HG03159 (cell line): ENCODE data around the gene LRFN4.

ENCODE experiments used
- ATAC-seq: cut with Tn5 transposase; IDR thresholded peaks from one replicate; pipeline ENCODE4 v1.9.1; 2021; ENCODE audit warnings: mild to moderate bottlenecking, moderate library complexity; ENCODE audit not compliant: unreplicated experiment

LRFN4 gene

DNA sequence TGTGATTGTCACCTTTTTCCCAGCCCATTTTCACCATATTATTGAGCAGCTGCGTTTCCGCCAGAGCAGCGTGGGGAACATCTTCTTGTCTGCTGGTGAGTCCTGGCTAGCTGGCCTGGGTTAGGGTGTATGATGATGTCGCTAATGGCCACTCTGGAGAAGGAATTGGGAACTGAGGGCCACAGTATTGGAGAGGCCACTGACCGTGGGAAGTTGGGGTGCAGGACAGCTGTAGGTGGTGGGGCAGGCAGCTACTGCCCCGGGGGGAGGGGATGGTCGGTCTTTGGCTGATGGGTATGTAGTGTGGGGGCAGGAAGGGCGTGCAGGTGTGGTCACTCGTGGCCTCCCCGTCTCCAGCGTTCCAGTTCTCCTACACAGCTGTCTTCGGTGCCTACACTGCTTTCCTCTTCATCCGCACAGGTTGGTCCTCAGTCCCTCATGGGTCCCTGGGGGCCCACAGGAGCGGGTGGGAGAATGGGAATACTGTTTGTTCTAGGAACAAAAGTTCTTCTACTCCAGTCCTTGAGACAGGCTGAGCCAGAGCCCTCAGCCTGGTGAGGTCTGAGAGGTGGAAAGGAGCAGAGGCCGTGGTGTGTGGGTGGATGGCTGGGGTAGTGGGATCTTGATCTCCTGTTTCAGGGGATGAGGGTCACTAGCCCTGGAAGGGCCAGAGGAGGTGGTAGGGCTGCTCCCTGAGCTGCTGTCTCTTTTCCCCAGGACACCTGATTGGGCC, 11.6 kb upstream of the LRFN4 start:
- ATAC-seq: no peak

DNA sequence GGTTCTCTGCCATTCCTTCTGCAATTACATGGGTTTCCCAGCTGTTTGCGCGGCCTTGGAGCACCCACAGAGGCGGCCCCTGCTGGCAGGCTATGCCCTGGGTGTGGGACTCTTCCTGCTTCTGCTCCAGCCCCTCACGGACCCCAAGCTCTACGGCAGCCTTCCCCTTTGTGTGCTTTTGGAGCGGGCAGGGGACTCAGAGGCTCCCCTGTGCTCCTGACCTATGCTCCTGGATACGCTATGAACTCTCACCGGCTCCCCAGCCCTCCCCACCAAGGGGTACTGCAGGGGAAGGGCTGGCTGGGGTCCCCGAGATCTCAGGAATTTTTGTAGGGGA, 11.0 kb upstream of the LRFN4 start:
- no peak for ATAC-seq

DNA sequence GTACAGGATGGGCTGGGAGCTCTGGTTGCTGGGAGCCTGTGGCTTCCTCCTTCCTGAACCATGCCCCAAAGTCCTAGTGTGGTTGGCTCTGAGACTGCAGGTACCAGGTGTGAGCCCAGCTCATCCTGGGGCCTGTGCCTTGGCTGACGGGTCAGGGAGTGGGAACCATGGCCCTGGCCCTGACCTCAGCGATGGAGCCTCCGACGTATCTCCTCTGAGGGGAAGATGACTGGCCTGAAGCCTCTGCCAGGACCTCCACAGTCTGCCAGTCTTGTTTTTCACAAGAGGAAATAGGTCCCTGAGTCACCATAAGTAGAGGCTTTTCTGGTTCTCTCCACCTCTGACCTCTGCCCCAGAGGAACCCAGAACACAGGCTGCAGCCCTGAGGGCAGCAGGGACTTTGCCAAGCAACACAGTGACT, 10.2 kb upstream of the LRFN4 start:
- no peak for ATAC-seq

DNA sequence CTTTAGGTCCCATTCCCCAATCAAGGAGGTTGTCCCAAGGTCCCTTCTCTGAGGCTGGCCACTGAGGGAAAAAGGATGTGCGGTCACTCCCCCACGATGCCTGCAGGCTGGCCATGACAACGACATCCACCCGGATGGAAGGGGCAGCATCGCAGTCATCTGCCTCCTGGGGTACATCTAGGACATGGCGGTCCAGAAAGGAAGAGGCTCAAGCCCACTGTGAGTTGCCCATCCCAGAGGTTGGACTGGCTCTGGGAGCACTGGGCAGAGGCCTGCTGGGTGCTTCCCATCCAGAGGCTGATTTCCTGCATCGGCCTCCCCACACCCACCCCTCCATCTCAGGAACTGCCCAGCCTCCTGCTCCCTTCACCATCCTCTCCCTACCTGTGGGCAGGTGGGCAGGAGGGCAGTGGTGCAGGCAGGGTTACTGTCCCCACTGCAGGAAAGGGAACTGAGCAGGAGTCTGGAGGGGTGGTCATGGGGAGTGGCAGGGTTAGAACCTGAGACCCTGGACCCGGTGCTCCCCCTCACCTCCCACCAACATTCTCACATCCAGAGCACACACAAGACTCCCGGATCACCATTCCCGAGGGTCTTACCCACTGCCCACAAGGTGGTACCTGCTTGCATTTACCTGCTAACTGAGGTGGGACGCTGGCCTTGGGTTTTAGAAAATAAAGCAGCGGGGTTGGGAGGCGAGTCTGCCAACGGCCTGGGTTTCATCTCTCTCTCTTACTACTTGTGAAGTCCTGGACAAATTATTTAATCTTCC, 9.2 kb upstream of the LRFN4 start:
- ATAC-seq: no peak

DNA sequence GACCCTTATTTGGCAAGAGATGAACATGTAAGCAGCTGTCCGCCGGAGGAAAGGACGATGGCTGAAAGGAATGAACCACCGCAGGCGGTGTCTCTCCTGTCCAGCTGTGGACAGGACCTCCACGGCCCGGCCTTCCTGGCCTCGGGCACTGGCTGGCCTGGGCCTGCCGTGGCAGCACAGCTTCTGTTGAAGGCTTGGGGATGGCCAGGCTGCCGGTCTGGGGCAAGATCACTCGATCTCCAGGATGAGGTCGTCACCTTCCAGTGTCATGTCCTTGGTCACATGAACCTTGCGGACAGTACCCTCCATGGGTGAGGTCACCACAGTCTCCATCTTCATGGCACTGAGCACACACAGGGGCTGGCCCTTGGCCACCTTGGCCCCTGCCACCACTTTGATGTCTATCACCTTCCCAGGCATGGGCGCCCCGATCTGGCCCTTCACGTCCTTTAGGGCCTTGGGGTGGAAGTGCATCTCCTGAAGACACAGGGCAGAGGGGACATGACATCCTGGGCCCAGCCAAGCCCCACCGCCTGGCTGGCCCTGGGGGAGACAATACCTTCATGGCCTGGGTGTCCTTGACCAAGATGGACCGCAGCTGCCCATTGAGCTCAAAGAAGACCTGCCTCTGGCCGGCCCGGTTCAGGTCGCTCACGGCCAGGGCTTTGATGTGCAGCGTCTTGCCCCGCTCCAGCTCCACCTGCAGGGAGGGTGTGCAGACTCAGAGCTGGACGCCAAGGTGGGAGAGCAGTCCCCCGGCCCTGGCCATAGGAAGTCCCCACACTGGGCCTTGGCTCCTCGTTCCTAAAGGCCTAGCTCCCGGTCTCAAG, 8.0 kb upstream of the LRFN4 start:
- no peak for ATAC-seq

DNA sequence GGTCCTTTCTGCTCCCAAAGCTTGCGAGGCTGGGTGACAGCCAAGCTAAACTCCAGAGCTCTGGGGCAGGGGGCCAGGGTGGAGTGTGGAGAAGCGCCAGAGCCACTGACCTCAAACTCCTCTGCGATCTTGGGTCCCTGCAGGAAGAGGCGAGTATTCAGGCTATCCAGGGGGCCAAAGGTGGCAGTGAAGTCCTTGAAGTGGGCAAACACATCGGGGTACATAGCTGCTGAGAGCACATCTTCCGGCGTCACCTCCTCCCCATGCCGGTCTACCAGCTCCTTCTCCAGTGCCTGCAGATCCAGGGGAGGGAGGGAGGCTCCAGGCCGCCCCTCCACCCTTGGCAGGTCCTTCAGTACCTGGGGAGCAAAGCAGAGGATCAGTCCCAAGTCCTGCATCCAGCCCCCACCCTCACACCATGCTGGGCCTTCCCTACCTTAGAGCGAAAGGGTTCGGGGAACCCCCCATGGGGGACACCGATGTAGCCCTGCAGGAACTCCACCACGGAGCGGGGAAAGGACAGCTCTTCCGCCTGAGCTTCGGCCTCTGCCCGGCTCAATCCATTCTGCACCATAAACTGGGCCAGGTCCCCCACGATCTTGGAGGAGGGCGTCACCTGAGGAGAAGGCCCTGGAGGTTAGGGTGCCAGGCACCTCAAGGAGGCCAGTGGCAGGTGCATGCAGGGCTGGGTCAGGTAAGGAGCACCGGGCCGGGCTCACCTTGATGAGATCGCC, 7.2 kb upstream of the LRFN4 start:
- no peak for ATAC-seq

DNA sequence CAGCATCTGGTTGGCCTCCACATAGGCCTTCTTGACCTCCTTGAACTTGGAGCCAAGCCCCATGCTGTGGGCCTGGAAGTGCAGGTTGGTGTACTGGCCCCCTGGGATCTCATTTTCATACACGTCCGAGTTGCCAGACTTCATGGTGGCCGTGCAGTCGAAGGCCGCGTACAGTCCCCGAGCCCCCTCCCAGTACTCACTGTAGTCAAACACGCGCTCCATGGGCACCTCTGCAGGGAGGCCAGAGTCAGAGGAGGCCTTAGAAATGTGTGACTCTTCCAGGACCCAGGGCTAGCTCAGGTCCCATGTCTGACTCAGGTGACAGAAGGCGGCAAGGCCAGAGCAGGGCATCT, 6.7 kb upstream of the LRFN4 start:
- no peak for ATAC-seq

DNA sequence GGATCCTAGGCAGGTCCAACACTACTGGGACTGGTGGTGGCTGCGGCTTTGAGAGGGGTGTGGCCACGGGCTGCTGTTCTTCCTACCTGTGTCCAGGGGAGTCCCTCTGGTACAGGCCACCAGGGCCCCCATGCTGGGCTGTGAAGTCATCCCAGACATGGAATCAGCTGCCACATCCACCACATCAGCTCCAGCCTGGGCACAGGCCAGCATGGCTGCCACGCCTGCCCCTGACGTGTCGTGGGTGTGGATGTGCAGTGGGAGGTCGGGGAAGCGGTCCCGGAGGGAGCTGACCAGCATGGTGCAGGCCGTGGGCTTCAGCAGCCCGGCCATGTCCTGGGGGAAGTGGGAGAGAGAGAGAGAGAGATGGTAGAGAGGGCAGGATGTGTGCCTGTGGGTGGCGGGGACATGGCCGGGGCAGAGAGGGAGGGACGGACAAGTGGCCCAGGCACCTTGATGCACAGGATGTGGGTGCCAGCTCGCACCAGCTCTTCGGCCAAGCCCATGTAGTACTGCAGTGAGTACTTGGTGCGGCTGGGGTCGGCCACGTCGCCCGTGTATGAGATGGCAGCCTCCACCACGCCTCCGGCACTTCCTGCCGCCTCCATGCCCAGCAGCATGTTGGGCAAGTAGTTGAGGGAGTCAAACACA, 6.2 kb upstream of the LRFN4 start:
- ATAC-seq: no peak

DNA sequence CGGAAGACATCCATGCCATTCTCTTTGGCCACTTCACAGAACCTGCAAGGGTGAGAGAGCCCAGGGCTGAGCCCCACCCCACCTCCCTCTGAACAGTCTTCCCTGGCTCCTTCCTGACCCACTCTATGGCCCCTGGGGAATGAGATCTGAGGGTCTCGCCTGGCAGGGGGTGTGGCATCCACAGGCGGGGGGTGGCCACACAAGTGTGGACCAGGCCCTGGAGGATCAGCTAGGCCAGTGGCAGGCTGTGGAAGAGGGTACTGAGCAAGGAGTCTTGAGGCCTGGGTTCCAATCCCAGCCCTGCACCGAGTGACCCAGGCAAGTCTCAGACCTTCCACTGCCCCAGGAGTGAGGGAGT, 5.6 kb upstream of the LRFN4 start:
- ATAC-seq: no peak

DNA sequence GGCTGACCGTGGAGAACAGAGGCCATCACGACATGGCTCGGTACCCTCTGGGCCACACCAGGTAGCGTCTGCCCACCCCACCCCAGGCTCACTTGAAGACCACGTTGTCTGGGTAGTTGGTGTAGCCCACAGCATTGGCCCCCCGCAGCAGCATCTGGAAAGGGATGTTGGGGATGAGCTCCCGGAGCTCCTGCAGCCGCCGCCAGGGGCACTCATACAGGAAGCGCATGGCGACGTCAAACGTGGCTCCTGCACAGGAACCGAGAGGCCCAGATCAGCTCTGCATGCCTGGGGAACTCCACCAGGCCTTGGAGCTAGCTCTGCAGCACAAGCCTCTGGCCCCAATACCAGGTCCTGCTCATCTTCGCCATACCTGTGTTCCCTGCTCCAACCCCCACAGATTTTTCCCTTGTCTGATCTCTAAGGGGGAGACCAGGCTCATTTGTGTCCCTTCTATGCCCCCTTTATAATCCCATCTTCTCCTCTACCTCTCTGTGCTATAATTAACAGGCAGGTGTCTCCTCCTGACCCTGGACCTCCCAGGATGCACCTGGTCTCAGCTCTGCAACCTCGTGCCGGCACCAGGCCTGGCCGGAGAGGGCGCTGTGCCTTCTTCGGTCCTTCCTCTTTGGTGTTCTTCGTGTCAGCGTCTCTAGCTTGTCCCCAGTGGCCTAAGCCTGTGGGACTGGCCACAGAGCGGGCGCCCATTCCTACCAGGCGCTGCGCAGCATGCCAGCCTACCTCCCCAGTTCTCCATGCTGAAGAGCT, 5.0 kb upstream of the LRFN4 start:
- ATAC-seq: no peak

DNA sequence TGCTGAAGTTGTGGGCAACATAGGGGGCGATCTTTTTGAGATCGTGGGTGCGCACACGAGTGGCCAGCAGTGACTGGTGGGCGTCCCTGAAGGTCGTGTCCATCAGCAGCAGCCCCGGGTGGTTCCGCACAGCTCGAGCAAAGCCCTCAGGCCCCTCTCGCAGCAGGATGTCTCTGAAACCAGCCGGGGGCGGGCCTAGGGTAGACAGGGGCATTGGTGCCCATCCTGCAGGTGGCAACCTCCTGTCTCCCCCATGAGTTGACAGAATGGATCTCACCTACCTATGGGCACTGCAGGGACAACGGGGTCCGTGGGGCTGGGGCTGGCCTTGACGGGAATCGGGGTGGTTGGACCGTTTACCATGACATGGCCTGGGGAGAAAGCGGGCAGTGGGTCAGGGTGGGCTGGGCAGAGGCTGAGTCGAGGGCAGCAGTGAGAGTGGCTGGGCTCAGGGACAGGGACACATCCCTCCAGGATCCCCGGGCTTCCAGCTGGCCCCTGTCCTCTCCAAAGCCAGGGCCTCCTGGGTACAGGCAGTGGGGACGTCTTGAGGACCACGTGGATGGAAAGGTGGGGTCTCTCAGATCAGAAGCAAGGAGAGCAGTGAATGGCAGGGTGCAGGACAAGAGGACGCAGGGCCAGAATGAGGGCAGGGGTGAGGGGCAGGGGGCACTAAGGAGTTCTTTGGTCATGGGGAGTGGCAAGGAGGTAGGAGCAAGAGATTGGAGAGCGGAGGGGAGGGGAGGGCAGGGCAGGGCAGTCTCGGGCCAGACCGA, 4.2 kb upstream of the LRFN4 start:
- ATAC-seq: no peak

DNA sequence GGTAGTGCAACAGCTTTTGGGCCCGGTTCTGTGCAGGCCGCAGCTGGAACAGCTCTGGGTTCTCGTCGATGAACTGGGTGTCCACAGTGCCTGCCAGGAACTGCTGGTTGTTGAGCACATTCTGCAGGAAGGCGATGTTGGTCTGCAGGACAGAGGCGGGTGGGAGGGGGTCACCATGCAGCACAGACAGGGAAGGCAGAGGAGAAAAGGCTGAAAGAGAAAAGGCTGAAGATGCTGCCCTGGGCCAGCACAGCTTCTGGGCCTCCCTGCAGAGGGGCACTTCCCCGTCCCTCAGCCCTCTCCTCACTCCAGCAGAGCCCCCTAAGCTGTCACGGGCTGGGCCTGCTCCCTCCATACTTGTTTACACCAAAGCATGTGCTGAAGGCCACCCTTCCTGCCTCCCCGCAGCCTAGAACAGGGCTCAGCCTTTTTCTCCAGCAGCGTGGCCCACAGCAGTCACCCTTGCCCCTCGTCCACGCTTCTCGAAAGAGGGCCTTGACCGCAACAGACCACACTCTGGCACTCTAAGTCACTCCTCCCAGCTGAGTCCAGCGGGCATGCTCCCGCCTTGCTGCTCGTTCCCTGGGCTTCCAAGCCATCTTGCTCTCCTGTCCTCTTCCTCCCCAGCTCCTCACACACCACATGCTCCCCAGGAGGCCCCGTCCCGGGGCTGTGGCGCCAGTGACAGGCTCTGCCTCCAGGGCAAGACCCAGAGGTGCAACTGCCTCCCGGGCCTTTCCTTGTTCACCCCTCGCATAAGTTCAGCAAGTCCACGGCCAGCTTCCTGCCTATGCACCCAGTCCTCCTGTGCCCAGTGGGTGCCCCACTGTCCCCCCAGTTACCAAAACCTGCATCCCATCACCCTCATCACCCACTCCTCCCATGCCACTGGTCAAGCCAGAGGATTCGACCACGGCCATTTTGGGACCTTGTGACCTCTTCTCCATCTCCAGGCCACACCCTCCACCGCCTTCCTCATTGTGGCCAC, 3.3 kb upstream of the LRFN4 start:
- no peak for ATAC-seq

DNA sequence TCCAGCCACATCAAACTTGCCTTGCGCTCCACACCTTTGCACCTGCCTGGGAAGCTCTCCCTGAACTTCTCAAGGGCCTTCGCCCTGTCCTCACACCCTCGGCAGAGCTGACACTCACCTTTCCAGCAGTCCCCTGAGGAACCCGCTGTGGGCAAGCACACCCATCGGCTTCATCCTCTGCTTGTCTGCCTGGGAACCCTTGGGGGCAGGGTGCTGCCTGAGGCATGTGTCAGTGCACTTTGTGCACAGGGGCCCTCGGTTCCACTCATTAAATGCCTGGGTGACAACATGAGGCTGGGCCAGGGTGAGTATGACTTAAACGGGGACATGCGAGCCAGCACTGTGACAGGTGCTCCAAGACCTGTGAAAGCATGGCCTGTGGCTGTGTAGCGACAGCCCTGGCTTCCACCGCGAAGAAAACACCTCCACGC, 2.6 kb upstream of the LRFN4 start:
- ATAC-seq: no peak

DNA sequence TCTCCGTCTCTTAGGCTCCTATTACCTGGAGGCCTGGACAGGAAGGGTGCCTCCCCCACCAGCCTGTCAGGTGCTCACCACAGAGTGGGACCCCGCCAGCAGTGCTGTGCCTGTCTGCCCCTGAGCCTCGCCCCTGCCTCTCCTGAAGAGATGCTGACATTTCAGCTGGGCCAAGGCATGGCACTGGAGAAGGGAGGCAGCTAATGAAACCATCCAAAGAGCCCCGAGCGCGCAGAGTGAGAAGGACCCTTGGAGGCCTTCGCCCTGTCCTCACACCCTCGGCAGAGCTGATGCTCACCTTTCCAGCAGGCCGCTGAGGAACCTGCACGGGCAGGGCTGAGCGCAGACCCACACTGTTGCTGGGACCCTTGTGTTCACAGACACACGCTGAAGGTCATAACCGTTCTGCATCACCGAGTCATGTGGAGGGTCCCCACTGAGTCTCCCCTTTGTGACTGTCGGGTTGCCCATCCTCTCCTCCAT, 2.1 kb upstream of the LRFN4 start:
- no peak for ATAC-seq

DNA sequence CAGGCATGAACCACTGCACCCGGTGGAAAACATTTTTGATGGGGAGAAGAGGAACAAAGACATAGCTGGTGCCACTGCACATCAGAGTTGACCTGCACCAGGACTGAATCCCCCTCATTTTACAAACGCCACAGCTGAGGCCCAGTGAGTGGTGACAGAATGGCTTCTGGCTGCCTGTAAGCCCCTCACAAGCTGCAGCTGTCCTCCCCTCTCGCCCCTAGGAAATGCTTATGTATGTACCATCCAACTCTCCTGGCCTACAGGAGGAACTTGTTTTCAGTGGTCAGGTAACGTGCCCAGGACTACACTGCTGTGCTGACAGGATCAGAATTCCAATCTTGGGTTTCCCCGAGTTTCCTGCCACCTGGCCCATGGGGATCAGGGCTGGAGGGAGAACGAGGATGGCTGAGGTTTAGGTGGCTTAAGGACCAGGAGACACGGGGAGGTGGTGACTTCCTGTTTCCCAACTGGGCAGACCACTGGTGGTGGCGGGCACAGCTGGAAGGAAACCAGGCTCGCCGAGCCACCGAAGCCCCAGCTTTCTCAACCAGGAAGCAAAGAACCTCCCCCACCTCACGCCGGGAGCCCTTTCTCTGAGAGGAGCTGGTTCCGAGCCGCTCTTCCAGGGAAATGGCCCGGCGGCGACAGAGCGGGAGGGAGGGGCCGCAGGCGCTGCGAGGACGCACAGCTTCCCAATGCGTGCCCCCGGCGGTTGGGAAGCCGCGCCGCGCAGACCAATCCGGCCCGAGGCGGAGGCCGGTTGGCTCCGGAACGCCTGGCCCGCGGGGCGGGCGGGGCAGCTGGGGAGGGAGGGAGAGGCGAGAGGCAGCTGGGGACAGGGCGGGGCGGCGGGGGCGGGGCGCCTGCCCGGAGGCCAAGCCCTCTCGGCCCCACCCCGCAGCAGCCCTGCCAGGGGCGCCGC, 1.0 kb upstream of the LRFN4 start:
- ATAC-seq: peak; percentile 47

DNA sequence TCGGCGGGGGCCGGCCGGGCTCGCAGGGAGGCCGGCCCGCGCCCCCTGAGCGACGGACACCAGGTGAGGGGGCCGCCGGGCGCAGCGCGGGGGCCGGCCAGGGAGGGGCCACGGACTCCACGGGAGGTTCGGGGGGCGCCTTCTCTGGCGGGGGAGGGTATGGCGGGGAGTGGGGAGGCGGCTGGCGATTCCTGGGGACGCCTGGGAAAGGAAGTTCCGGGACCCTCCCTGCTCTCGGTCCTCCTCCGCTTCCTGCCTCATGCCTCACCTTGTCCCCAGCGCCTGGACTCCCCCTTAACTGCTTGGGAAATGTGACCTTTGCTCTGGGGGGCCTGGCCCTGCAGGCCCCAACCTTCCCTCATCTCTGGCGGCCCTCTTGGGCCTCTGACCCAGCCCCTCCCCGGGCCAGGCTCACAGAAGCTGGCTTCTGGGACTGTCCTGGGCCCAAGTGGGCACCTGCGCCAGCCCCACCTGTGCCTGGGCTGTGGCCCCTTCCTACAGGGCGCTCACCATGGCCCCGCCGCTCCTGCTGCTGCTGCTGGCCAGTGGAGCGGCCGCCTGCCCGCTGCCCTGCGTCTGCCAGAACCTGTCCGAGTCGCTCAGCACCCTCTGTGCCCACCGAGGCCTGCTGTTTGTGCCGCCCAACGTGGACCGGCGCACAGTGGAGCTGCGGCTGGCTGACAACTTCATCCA, 516 bp downstream of the LRFN4 start:
- no peak for ATAC-seq

DNA sequence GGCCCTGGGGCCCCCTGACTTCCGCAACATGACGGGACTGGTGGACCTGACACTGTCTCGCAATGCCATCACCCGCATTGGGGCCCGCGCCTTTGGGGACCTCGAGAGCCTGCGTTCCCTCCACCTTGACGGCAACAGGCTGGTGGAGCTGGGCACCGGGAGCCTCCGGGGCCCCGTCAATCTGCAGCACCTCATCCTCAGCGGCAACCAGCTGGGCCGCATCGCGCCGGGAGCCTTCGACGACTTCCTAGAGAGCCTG, 992 bp downstream of the LRFN4 start:
- ATAC-seq: no peak
